K562 (cell line): Measurements from ENCODE around the gene PAQR6. TPM values are rescaled to one million over a fixed set of nuclear protein-coding genes. Genes with fewer than 3 reads are reported as not detected.
A peak's percentile ranks its signal among the peaks of the same experiment; 100 is the strongest.

Experiments
- ATAC-seq: fragments of 200-7000 bp; cut with Tn5 transposase; 3 replicates; pipeline ENCODE4 v1.9.1; 2020; ENCODE audit warnings: moderate library complexity
- BruUV-seq: library from RNA; stranded (reverse); fragments of 400-500 nt; replicated peaks from 2 replicates; lab custom pipeline; 2021; lab: Mats Ljungman, UMichigan
- CTCF ChIA-PET: fragments of 300-600 bp; formaldehyde crosslinking; extraction: SDS; loops from one replicate; lab custom pipeline; 2021; ENCODE audit warnings: low intra/inter-chr PET ratio; lab: Yijun Ruan, JAX
- POLR2A ChIA-PET: fragments of 300-600, 350-650 bp; sonication (Branson Sonifier 250); formaldehyde crosslinking; extraction: SDS; loops from one replicate; lab custom pipeline; 2021; ENCODE audit warnings: antibody characterized with exemption, inconsistent platforms; lab: Yijun Ruan, JAX
- DNase-seq, 4 experiments: peaks; one replicate each; pipeline versions ENCODE4 v3.0.0 to v3.0.0-alpha.2; 2011 to 2018; ENCODE audit warnings: low spot score in 3 of 4, mixed read lengths in 3 of 4; ENCODE audit errors: extremely low read depth in 1 of 4
- FAIRE-seq: peaks from 2 replicates; lab custom pipeline; 2011; peaks lifted over from hg19 to GRCh38; lab: Jason Lieb, UNC
- H2AFZ ChIP-seq: 2 replicates; pipeline ENCODE4 v1.6.0; 2011; ENCODE audit warnings: low read depth, low read length, control low read depth, inconsistent platforms
- H3K27ac ChIP-seq: fragments of 200-600 bp; 3 replicates; pipeline ENCODE4 v1.8.0; 2011; ENCODE audit warnings: low read depth, mild to moderate bottlenecking, control low read depth, inconsistent platforms, low read length, moderate library complexity, mixed read lengths; ENCODE audit errors: extremely low read depth
- H3K27me3 ChIP-seq, 2 experiments: fragments of 300-600 bp in 1 of 2; 2 replicates in 1 of 2; 3 replicates in 1 of 2; pipeline versions ENCODE4 v1.6.0 to v1.8.0; 2011; ENCODE audit warnings: inconsistent platforms in 2 of 2, low read length in 2 of 2, mild to moderate bottlenecking in 1 of 2, mixed read lengths in 1 of 2, moderate library complexity in 1 of 2; ENCODE audit not compliant: control insufficient read depth in 2 of 2, insufficient read depth in 2 of 2
- H3K36me3 ChIP-seq: fragments of 300-600 bp; 3 replicates; pipeline ENCODE4 v1.8.0; 2011; ENCODE audit warnings: mild to moderate bottlenecking, low read length, inconsistent platforms; ENCODE audit not compliant: control insufficient read depth, insufficient read depth
- H3K4me1 ChIP-seq, 2 experiments: fragments of 200-600 bp in 1 of 2; replicated peaks in 1 of 2; 2 replicates in 1 of 2; 3 replicates in 1 of 2; pipeline versions ENCODE4 v1.5.1 to v1.8.0; 2011; ENCODE audit warnings: inconsistent platforms in 2 of 2, low read length in 2 of 2, mild to moderate bottlenecking in 1 of 2, mixed read lengths in 1 of 2, moderate library complexity in 1 of 2; ENCODE audit not compliant: control insufficient read depth in 2 of 2, insufficient read depth in 2 of 2
- H3K4me2 ChIP-seq: 2 replicates; pipeline ENCODE4 v1.6.1; 2011; ENCODE audit warnings: low read length, control low read depth, inconsistent platforms, mixed read lengths; ENCODE audit not compliant: insufficient read depth
- H3K4me3 ChIP-seq: fragments of 200-600 bp; sonication (generic), shearing (Covaris generic); 2 replicates; pipeline ENCODE4 v1.5.1; 2016; ENCODE audit warnings: control low read depth, inconsistent platforms
- H3K79me2 ChIP-seq: fragments of 200-600 bp; 3 replicates; pipeline ENCODE4 v1.8.0; 2011; ENCODE audit warnings: low read length, inconsistent platforms; ENCODE audit not compliant: control insufficient read depth, insufficient read depth
- H3K9ac ChIP-seq, 2 experiments: 2 replicates each; pipeline versions ENCODE4 v1.6.0 to v1.6.1; 2011; ENCODE audit warnings: low read depth in 2 of 2, low read length in 2 of 2, control low read depth in 1 of 2, inconsistent platforms in 1 of 2, mild to moderate bottlenecking in 1 of 2, mixed read lengths in 1 of 2; ENCODE audit not compliant: insufficient read depth in 1 of 2
- H3K9me1 ChIP-seq: one replicate; pipeline ENCODE4 v1.6.0; 2011; ENCODE audit warnings: inconsistent platforms, mild to moderate bottlenecking, low read length, moderate library complexity; ENCODE audit not compliant: control insufficient read depth, insufficient read depth
- H3K9me3 ChIP-seq: replicated peaks from 2 replicates; pipeline ENCODE4 v1.5.1; 2011; ENCODE audit warnings: low read depth, low read length, inconsistent platforms; ENCODE audit not compliant: control insufficient read depth, insufficient read depth
- H4K20me1 ChIP-seq: replicated peaks from 2 replicates; pipeline ENCODE4 v1.6.1; 2011; ENCODE audit warnings: low read length, inconsistent platforms, mixed read lengths; ENCODE audit not compliant: control insufficient read depth, insufficient read depth
- ATF3 ChIP-seq, 2 experiments: fragments of 450-650 bp in 1 of 2; sonication (generic) in 1 of 2; formaldehyde crosslinking in 1 of 2; IDR thresholded peaks in 1 of 2; conservative IDR thresholded peaks in 1 of 2; 2 replicates each; pipeline versions ENCODE4 v1.6.1 to v1.8.1; 2016 to 2023; ENCODE audit warnings: mild to moderate bottlenecking in 2 of 2, moderate library complexity in 2 of 2, inconsistent platforms in 1 of 2, missing genetic modification reagents in 1 of 2
- EGR1 ChIP-seq: fragments of 450-650 bp; conservative IDR thresholded peaks from 2 replicates; pipeline ENCODE4 v1.6.1; 2017; ENCODE audit warnings: mild to moderate bottlenecking
- PYGO2 ChIP-seq: fragments of 450-650 bp; IDR thresholded peaks from 2 replicates; pipeline ENCODE4 v1.6.1; 2016; ENCODE audit warnings: mild to moderate bottlenecking, missing genetic modification characterization, moderate library complexity, missing compliant biosample characterization
- RBM25 ChIP-seq: fragments of 200-400 bp; formaldehyde crosslinking; IDR thresholded peaks from 2 replicates; pipeline ENCODE4 v1.6.1; 2018; ENCODE audit warnings: low read length, low read depth, moderate library complexity; ENCODE audit not compliant: severe bottlenecking
- RFX7 ChIP-seq: fragments of 250-450 bp; sonication (Bioruptor Pico); IDR thresholded peaks from 2 replicates; pipeline ENCODE4 v1.5.1; 2021; ENCODE audit warnings: mild to moderate bottlenecking
- RNF2 ChIP-seq: sonication (generic); IDR thresholded peaks from 2 replicates; pipeline ENCODE4 v1.6.1; 2016
- ZBTB7A ChIP-seq: IDR thresholded peaks from 2 replicates; pipeline ENCODE4 v1.6.1; 2011; ENCODE audit warnings: low read depth, mild to moderate bottlenecking, low read length, moderate library complexity, borderline replicate concordance; ENCODE audit not compliant: control insufficient read depth
- ZNF121 ChIP-seq: sonication (generic); formaldehyde crosslinking; conservative IDR thresholded peaks from 2 replicates; pipeline ENCODE4 v1.8.0; 2022; ENCODE audit warnings: missing genetic modification reagents
- WGBS: fragments of 100-300 bp; shearing (Covaris generic); methylation state at CpG from one replicate; pipeline ENCODE4 v1.1.6; 2016; ENCODE audit warnings: low coverage, mixed read lengths; ENCODE audit not compliant: insufficient coverage; ENCODE audit errors: missing lambda C conversion rate; 5-methylcytosine and 5-hydroxymethylcytosine counted together
- in situ Hi-C: fragments of 300-500 bp; cut with MboI; formaldehyde crosslinking; loops from 4 replicates; pipeline ENCODE4 v1.15.0; 2018; ENCODE audit warnings: inconsistent platforms, mixed read lengths
- intact Hi-C: fragments of 100-400 bp; cut with micrococcal nuclease; formaldehyde crosslinking; loops from 2 replicates; pipeline ENCODE4 v1.14.2; 2022
- polyA plus RNA-seq, 8 experiments: library from polyadenylated mRNA; depleted of rRNA in 4 of 8; stranded (reverse) in 5 of 8; unstranded in 3 of 8; fragments of >200 nt; fragmentation: Nextera tagmentation in 2 of 8; fragmentation: Illumina TruSeq in 1 of 8; extraction: Ambion mirVana in 2 of 8; extraction: Trizol in 1 of 8; gene quantifications; 2 replicates each; pipeline versions ENCODE4 v1.2.1 to v1.2.3, GENCODE V29; 2011 to 2014; ENCODE audit warnings: inconsistent platforms in 1 of 8, missing spikeins in 1 of 8
- total RNA-seq, 7 experiments: library from RNA; depleted of rRNA in 6 of 7; stranded (reverse); fragments of >200 nt in 6 of 7; fragmentation: Illumina TruSeq in 2 of 7; extraction: Trizol in 2 of 7; gene quantifications; 2 replicates each; pipeline versions ENCODE4 v1.2.1 to v1.2.3, GENCODE V29; 2011 to 2021; ENCODE audit warnings: low replicate concordance in 1 of 7

The PAQR6 gene
- total and polyA plus RNA-seq, 9 of the 15 experiments (the other 6 are each of a cell fraction or from before 2014, with no cell fraction given), result 0.07 to 1.8 (median 0.62) TPM

GRCh38 chr1:156233426-156234127, 14.3 kb downstream of the PAQR6 start:
- ChIA-PET CTCF (no interaction called here), POLR2A (interaction anchor here (0.7 to 1.0 kb wide), 2 partner anchors 9 to 14 kb away, joined by 4 to 5 read pairs; partner anchors contain the start of gene BGLAP)
- H3K9me3 ChIP-seq, result no peaks in the 10 kb centered on the region
- no peak overlapping the region for H3K27ac ChIP-seq
- peak; percentile 91 for TF ChIP-seq ZNF121 (CRISPR knock-in tag)
- TF ChIP-seq ZBTB7A, result 0 out of 2 replicates have a peak, but pooled peaks have one; percentile 30
- TF ChIP-seq EGR1, result peak; percentile 31; the same call in 1 of the 2 replicates
- TF ChIP-seq ATF3 (IDR thresholded peaks at IDR 0.05), result 0 out of 2 replicates have a peak, but pooled peaks have one; percentile 27
- TF ChIP-seq ATF3 (CRISPR knock-in tag; conservative IDR thresholded peaks at IDR 0.05), result no peak
- TF ChIP-seq RFX7 (CRISPR knock-in tag), result no peak
- TF ChIP-seq RBM25, result peak; percentile 45
- TF ChIP-seq RNF2, result no peak
- no peak for TF ChIP-seq PYGO2 (tag)
- H3K9ac ChIP-seq, result peak overlapping the region in 1 of 2 experiments; percentile 37; a peak in 1 of 4 replicates
- no peaks in the 10 kb centered on the region for H3K27me3 ChIP-seq
- 97% methylated on average over 4 of the region's 5 CpGs for WGBS
- no peaks in the 10 kb centered on the region for H4K20me1 ChIP-seq
- H3K9me1 ChIP-seq, result no peaks in the 10 kb centered on the region
- H2AFZ ChIP-seq, result no peak overlapping the region
- intact Hi-C loops, result loop anchor here (5.0 kb wide), 1 partner anchor 214 kb away; no protein-coding TSS in a partner anchor
- in situ Hi-C loops, result loop anchor here (5.0 kb wide), 1 partner anchor 86 kb away; no protein-coding TSS in a partner anchor
- no peak overlapping the region for H3K4me3 ChIP-seq
- ATAC-seq, result no peak
- peaks cover 42% of the 10 kb centered on the region; the same call in 2 of the 3 replicates for H3K36me3 ChIP-seq
- no TSS peak for BruUV-seq
- no peaks in the 10 kb centered on the region for H3K79me2 ChIP-seq
- peaks cover 9 to 18% of the 10 kb centered on the region in 2 experiments; a peak in 4 of 5 replicates for H3K4me1 ChIP-seq
- DNase-seq, result peak in 1 of 4 experiments; percentile 18
- H3K4me2 ChIP-seq, result no peak overlapping the region
- no peak for FAIRE-seq
